Natural killer cell (primary cell): Measurements from ENCODE around the gene ACO2. TPM values are rescaled to one million over a fixed set of nuclear protein-coding genes. Genes with fewer than 3 reads are reported as not detected.

Source experiments
- ATAC-seq, 3 donors: fragments of 150-1000 bp in 2 of 3; fragments of 200-7000 bp in 1 of 3; cut with Tn5 transposase; 1 replicate in 1 of 3; 2 replicates in 2 of 3; pipeline ENCODE4 v1.10.0; 2021; ENCODE audit warnings: mild to moderate bottlenecking in 2 of 3, moderate library complexity in 2 of 3
- DNase-seq, 2 donors: peaks; one replicate each; pipeline versions ENCODE4 v3.0.0 to v3.0.0-alpha.2; 2013 to 2021; ENCODE audit warnings: mixed read lengths in 1 of 2
- H3K27ac ChIP-seq: one replicate; pipeline ENCODE4 v1.5.1; 2013; ENCODE audit warnings: mild to moderate bottlenecking, low read length
- H3K27me3 ChIP-seq: one replicate; pipeline ENCODE4 v1.6.1; 2013; ENCODE audit warnings: low read length; ENCODE audit not compliant: control insufficient read depth, insufficient read depth
- H3K36me3 ChIP-seq: one replicate; pipeline ENCODE4 v1.6.1; 2013; ENCODE audit warnings: low read length; ENCODE audit not compliant: control insufficient read depth, insufficient read depth
- H3K4me1 ChIP-seq: one replicate; pipeline ENCODE4 v1.6.1; 2013; ENCODE audit warnings: low read length; ENCODE audit not compliant: control insufficient read depth, insufficient read depth
- H3K4me3 ChIP-seq: one replicate; pipeline ENCODE4 v1.5.1; 2013; ENCODE audit warnings: low read length
- H3K9me3 ChIP-seq: one replicate; pipeline ENCODE4 v1.6.1; 2013; ENCODE audit warnings: low read length; ENCODE audit not compliant: control insufficient read depth, insufficient read depth
- H3K27ac Mint-ChIP-seq, 2 donors: one replicate each; pipeline ENCODE4 v1.8.0; 2022; ENCODE audit warnings: mild to moderate bottlenecking in 2 of 2, mixed read lengths in 2 of 2, moderate library complexity in 1 of 2
- H3K27me3 Mint-ChIP-seq, 2 donors: one replicate each; pipeline ENCODE4 v1.8.0; 2022; ENCODE audit warnings: low read depth in 2 of 2, mixed read lengths in 2 of 2
- H3K36me3 Mint-ChIP-seq: one replicate; pipeline ENCODE4 v1.8.0; 2022; ENCODE audit warnings: mixed read lengths
- H3K4me1 Mint-ChIP-seq, 2 donors: one replicate each; pipeline ENCODE4 v1.8.0; 2022; ENCODE audit warnings: mixed read lengths in 2 of 2
- H3K4me3 Mint-ChIP-seq: one replicate; pipeline ENCODE4 v1.8.0; 2022; ENCODE audit warnings: mild to moderate bottlenecking, moderate library complexity, mixed read lengths
- H3K9me3 Mint-ChIP-seq, 2 donors: one replicate each; pipeline ENCODE4 v1.8.0; 2022; ENCODE audit warnings: mixed read lengths in 2 of 2
- WGBS: methylation state at CpG from one replicate; pipeline ENCODE4 v1.1.7; 2013; ENCODE audit warnings: missing lambda C conversion rate; ENCODE audit not compliant: insufficient coverage; 5-methylcytosine and 5-hydroxymethylcytosine counted together
- intact Hi-C: fragments of 100-400 bp; cut with micrococcal nuclease; formaldehyde crosslinking; loops from one replicate; pipeline ENCODE4 v1.14.2; 2022
- total RNA-seq, 4 donors: library from RNA; stranded (reverse); fragments of 120-200 nt in 1 of 4; gene quantifications; one replicate each; pipeline versions ENCODE4 v1.2.3 to v1.2.4, GENCODE V29; 2013 to 2022
- TF ChIP-seq, protein P1 (sequence below): fragments of 200-600 bp; IDR thresholded peaks from one replicate; pipeline ENCODE4 v1.8.0; 2022; ENCODE audit warnings: antibody characterized with exemption

Gene ACO2
- total RNA-seq, 3 donors from 2014 or later (not counting 1 experiment from before 2014, with no cell fraction given): 77.9 to 99.8 (median 89.5) TPM

GRCh38 chr22:41563051-41563711, 94.3 kb downstream of the ACO2 start:
- intact Hi-C loops: no loop called here
- peaks cover 19% of the 10 kb centered on the region for H3K27me3 ChIP-seq
- no peaks in the 10 kb centered on the region for H3K4me1 ChIP-seq
- H3K9me3 ChIP-seq: no peaks in the 10 kb centered on the region
- no peak overlapping the region for H3K27ac ChIP-seq
- TF ChIP-seq, protein P1, sequence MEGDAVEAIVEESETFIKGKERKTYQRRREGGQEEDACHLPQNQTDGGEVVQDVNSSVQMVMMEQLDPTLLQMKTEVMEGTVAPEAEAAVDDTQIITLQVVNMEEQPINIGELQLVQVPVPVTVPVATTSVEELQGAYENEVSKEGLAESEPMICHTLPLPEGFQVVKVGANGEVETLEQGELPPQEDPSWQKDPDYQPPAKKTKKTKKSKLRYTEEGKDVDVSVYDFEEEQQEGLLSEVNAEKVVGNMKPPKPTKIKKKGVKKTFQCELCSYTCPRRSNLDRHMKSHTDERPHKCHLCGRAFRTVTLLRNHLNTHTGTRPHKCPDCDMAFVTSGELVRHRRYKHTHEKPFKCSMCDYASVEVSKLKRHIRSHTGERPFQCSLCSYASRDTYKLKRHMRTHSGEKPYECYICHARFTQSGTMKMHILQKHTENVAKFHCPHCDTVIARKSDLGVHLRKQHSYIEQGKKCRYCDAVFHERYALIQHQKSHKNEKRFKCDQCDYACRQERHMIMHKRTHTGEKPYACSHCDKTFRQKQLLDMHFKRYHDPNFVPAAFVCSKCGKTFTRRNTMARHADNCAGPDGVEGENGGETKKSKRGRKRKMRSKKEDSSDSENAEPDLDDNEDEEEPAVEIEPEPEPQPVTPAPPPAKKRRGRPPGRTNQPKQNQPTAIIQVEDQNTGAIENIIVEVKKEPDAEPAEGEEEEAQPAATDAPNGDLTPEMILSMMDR: no peak
- Mint-ChIP-seq H3K9me3 (no peaks in the 10 kb centered on the region), H3K27me3 (peaks cover 14 to 23% of the 10 kb centered on the region in 2 donors), H3K27ac (no peak overlapping the region), H3K4me1 (no peaks in the 10 kb centered on the region), H3K36me3 (no peaks in the 10 kb centered on the region), H3K4me3 (no peak overlapping the region)
- H3K36me3 ChIP-seq: no peaks in the 10 kb centered on the region
- H3K4me3 ChIP-seq: no peak overlapping the region
- DNase-seq (no peak), ATAC-seq (no peak)
- 73% methylated on average over 9 of the region's 10 CpGs for WGBS

DNA sequence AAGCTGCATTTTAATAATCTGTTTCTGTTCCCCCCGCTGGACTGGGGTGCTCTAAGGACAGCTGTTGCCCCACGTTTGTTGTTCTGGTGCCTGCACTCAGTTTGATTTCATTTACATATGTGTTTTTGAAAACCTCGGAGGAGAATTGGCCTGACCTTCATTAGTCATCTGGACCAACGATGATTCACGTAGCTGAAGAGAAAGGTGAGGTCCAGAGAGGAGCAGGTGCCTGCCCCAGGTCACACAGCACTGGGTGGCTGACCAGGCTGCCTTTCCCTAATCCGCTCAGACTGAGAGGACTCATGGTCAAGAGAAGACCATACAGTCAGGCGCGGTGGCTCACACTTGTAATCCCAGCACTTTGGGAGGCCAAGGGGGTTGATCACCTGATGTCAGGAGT, 95.6 kb downstream of the ACO2 start:
- no peaks in the 10 kb centered on the region for H3K9me3 ChIP-seq
- peaks cover 14 to 20% of the 10 kb centered on the region in 2 donors for H3K27me3 Mint-ChIP-seq
- 89% methylated on average over 8 of the region's 8 CpGs for whole genome bisulfite sequencing
- intact Hi-C loops: no loop called here
- H3K4me3 Mint-ChIP-seq: no peak overlapping the region
- no peak overlapping the region for H3K27ac ChIP-seq
- no peaks in the 10 kb centered on the region for H3K36me3 ChIP-seq
- no peaks in the 10 kb centered on the region for H3K4me1 ChIP-seq
- TF ChIP-seq, protein P1: no peak
- DNase-seq: no peak
- H3K27ac Mint-ChIP-seq: no peak overlapping the region
- H3K4me1 Mint-ChIP-seq: no peaks in the 10 kb centered on the region
- ATAC-seq: no peak
- H3K4me3 ChIP-seq: no peak overlapping the region
- no peaks in the 10 kb centered on the region for H3K9me3 Mint-ChIP-seq
- H3K36me3 Mint-ChIP-seq: no peaks in the 10 kb centered on the region
- H3K27me3 ChIP-seq: peaks cover 19% of the 10 kb centered on the region

DNA sequence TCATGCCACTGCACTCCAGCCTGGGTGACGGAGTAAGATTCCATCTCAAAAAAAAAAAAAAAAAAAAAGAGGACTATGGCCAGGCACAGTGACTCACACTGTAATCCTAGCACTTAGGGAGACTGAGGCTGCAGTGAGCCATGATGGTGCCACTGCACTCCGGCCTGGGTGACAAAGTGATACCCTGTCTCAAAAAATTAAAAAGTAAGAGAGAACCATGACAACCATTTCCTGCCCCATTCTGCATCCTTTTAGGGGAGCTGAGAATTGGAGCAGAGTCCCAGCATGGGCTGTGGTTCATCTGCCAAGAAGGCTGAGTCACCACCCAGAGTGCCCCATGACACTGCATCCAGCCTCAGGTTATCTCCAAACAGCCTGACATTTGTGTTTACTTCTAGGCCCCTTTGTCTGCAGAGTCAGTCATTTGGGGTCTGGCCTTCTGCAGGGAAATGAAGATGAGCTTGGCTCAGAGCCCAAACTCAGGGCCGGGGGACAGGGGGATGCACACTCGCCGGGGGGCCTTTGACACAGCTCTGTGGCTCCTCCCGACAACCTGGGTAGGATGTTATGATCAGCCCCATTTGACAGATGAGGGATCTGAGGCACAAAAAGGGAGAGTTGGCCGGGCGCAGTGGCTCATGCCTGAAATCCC, 96.6 kb downstream of the ACO2 start:
- no peak overlapping the region for H3K27ac Mint-ChIP-seq
- no peaks in the 10 kb centered on the region for H3K9me3 Mint-ChIP-seq
- intact Hi-C loops: no loop called here
- WGBS: 69% methylated on average over 8 of the region's 8 CpGs
- H3K4me1 ChIP-seq: no peaks in the 10 kb centered on the region
- H3K4me3 Mint-ChIP-seq: no peak overlapping the region
- no peaks in the 10 kb centered on the region for H3K36me3 Mint-ChIP-seq
- no peak overlapping the region for H3K4me3 ChIP-seq
- H3K27me3 Mint-ChIP-seq: peaks cover 6 to 15% of the 10 kb centered on the region in 2 donors
- H3K9me3 ChIP-seq: no peaks in the 10 kb centered on the region
- H3K27ac ChIP-seq: no peak overlapping the region
- no peak for DNase-seq
- TF ChIP-seq, protein P1: no peak
- H3K4me1 Mint-ChIP-seq: no peaks in the 10 kb centered on the region
- ATAC-seq: peak in 1 of 3 donors; percentile 29
- H3K36me3 ChIP-seq: no peaks in the 10 kb centered on the region
- peaks cover 16% of the 10 kb centered on the region for H3K27me3 ChIP-seq

GRCh38 chr22:41567512-41567768, 98.5 kb downstream of the ACO2 start:
- no peak overlapping the region for H3K27ac ChIP-seq
- no peaks in the 10 kb centered on the region for H3K4me1 ChIP-seq
- TF ChIP-seq, protein P1: no peak
- DNase-seq (no peak), ATAC-seq (no peak)
- Mint-ChIP-seq H3K27ac (no peak overlapping the region), H3K4me3 (no peak overlapping the region), H3K36me3 (no peaks in the 10 kb centered on the region), H3K9me3 (no peaks in the 10 kb centered on the region), H3K27me3 (peaks cover 0 to 5% of the 10 kb centered on the region in 2 donors), H3K4me1 (no peaks in the 10 kb centered on the region)
- H3K4me3 ChIP-seq: no peak overlapping the region
- H3K9me3 ChIP-seq: no peaks in the 10 kb centered on the region
- WGBS: 80% methylated on average over 3 of the region's 3 CpGs
- H3K36me3 ChIP-seq: no peaks in the 10 kb centered on the region
- H3K27me3 ChIP-seq: peaks cover 2% of the 10 kb centered on the region
- intact Hi-C loops: no loop called here
